Endothelial cell (in vitro differentiated cells): ENCODE data around the gene AKT3. TPM values are rescaled to one million over a fixed set of nuclear protein-coding genes. Genes with fewer than 3 reads are reported as not detected.
"Not testable (repeated sequence)": the region's sequence is repeated elsewhere in the genome, so short reads cannot be mapped to it uniquely, and the experiment has no call there.

Source experiments
- DNase-seq: peaks from one replicate; pipeline ENCODE4 v3.0.0; 2021; ENCODE audit warnings: low spot score
- H3K27ac Mint-ChIP-seq: one replicate; pipeline ENCODE4 v1.8.0; 2021; ENCODE audit warnings: mixed read lengths, inconsistent platforms; ENCODE audit not compliant: unreplicated experiment
- H3K27me3 Mint-ChIP-seq: one replicate; pipeline ENCODE4 v1.8.0; 2021; ENCODE audit warnings: mild to moderate bottlenecking, moderate library complexity, mixed read lengths, inconsistent platforms; ENCODE audit not compliant: unreplicated experiment
- H3K36me3 Mint-ChIP-seq: one replicate; pipeline ENCODE4 v1.8.0; 2021; ENCODE audit warnings: mild to moderate bottlenecking, low read depth, mixed read lengths, inconsistent platforms; ENCODE audit not compliant: unreplicated experiment
- H3K4me1 Mint-ChIP-seq: one replicate; pipeline ENCODE4 v1.8.0; 2021; ENCODE audit warnings: mild to moderate bottlenecking, mixed read lengths, inconsistent platforms; ENCODE audit not compliant: unreplicated experiment
- H3K4me3 Mint-ChIP-seq: one replicate; pipeline ENCODE4 v1.8.0; 2021; ENCODE audit warnings: mild to moderate bottlenecking, mixed read lengths, inconsistent platforms; ENCODE audit not compliant: unreplicated experiment
- H3K9me3 Mint-ChIP-seq: one replicate; pipeline ENCODE4 v1.8.0; 2021; ENCODE audit warnings: mixed read lengths, inconsistent platforms; ENCODE audit not compliant: unreplicated experiment
- CTCF ChIP-seq: fragments of 200-600 bp; sonication (generic); IDR thresholded peaks from one replicate; pipeline ENCODE4 v1.5.0; 2021; ENCODE audit warnings: antibody characterized with exemption; ENCODE audit not compliant: unreplicated experiment
- total RNA-seq: library from RNA; stranded (reverse); fragmentation: NEBNext Ultra II Directional; extraction: Animal tissue kit (Norgen Biotek cat#: 25700); gene quantifications from one replicate; pipeline ENCODE4 v1.2.1, GENCODE V29; 2021; ENCODE audit not compliant: unreplicated experiment

The AKT3 gene
- total RNA-seq, 1 donor from 2014 or later = 87.3 TPM

- Mint-ChIP-seq H3K27ac (peak overlapping the region; percentile 30), H3K4me1 (peaks cover 6% of the 10 kb centered on the region), H3K27me3 (peaks cover 2% of the 10 kb centered on the region), H3K36me3 (peaks cover 19% of the 10 kb centered on the region), H3K9me3 (no peaks in the 10 kb centered on the region), H3K4me3 (no peak overlapping the region)
- DNase-seq = no peak
- no peak for TF ChIP-seq CTCF
Measured at GRCh38 chr1:243837907-243838535, 12.0 kb downstream of the AKT3 start.

GRCh38 chr1:243834130-243834529 is 15.9 kb downstream of the AKT3 start:
- Mint-ChIP-seq H3K4me3 (no peak overlapping the region), H3K9me3 (no peaks in the 10 kb centered on the region), H3K4me1 (no peaks in the 10 kb centered on the region), H3K27me3 (no peaks in the 10 kb centered on the region), H3K27ac (no peak overlapping the region), H3K36me3 (peaks cover 15% of the 10 kb centered on the region)
- TF ChIP-seq CTCF = no peak
- DNase-seq = no peak

- Mint-ChIP-seq H3K36me3 (peaks cover 11% of the 10 kb centered on the region), H3K27me3 (no peaks in the 10 kb centered on the region), H3K9me3 (no peaks in the 10 kb centered on the region), H3K27ac (no peak overlapping the region), H3K4me1 (no peaks in the 10 kb centered on the region), H3K4me3 (no peak overlapping the region)
- no peak for DNase-seq
- no peak for TF ChIP-seq CTCF
Measured at GRCh38 chr1:243831463-243831862, 18.6 kb downstream of the AKT3 start.

GRCh38 chr1:243827206-243827605 is 22.8 kb downstream of the AKT3 start:
- no peak for TF ChIP-seq CTCF
- no peak overlapping the region for H3K4me3 Mint-ChIP-seq
- no peak for DNase-seq
- H3K27me3 Mint-ChIP-seq = no peaks in the 10 kb centered on the region
- H3K4me1 Mint-ChIP-seq = peaks cover 5% of the 10 kb centered on the region
- peaks cover under 1% of the 10 kb centered on the region for H3K9me3 Mint-ChIP-seq
- H3K27ac Mint-ChIP-seq = no peak overlapping the region
- peaks cover 5% of the 10 kb centered on the region for H3K36me3 Mint-ChIP-seq

DNA sequence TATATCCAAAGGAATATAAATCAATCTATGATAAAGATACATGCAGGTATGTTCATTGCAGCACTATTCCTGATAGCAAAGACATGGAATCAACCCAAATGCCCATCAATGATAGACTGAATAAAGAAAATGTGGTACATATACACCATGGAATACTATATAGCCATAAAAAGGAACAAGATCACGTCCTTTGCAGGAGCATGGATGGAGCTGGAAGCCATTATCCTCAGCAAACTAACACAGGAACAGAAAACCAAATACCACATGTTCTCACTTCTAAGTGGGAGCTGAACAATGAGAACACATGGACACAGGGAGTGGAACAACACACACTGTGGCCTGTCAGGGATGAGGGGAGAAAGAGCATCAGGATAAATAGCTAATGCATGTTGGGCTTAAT is 25.1 kb downstream of the AKT3 start:
- H3K4me3 Mint-ChIP-seq, H3K4me1 Mint-ChIP-seq, H3K27me3 Mint-ChIP-seq, DNase-seq, H3K27ac Mint-ChIP-seq: not testable (repeated sequence)
- H3K36me3 Mint-ChIP-seq = peaks cover 26% of the 10 kb centered on the region
- peaks cover 10% of the 10 kb centered on the region for H3K9me3 Mint-ChIP-seq
